CD4-positive, alpha-beta T cell treated with Interleukin-1 beta for 1 hour (primary cell): ENCODE results near the gene GSTT2B.
"Not testable (repeated sequence)": the region's sequence is repeated elsewhere in the genome, so short reads cannot be mapped to it uniquely, and the experiment has no call there.

Experiments
- DNase-seq, 2 donors: peaks; one replicate each; pipeline ENCODE4 v3.0.0-alpha.2; 2020 to 2022

Gene GSTT2B

GRCh38 chr22:23961084-23961771 is at the start of gene GSTT2B:
TSS of gene GSTT2B (minus strand) at chr22:23961195. CDS start at chr22:23961131, 64 bp downstream.
- DNase-seq = not testable (repeated sequence)

- no peak for DNase-seq
Observed at GRCh38 chr22:24010018-24010391, 49.0 kb upstream of the GSTT2B start.

GRCh38 chr22:24009227-24010017 is 48.4 kb upstream of the GSTT2B start:
- DNase-seq = no peak

- DNase-seq = no peak
Observed at GRCh38 chr22:24008381-24009226, 47.6 kb upstream of the GSTT2B start.

- DNase-seq = no peak
Observed at GRCh38 chr22:24008022-24008283, 47.0 kb upstream of the GSTT2B start.

GRCh38 chr22:24007253-24008021 is 46.4 kb upstream of the GSTT2B start:
- DNase-seq = no peak

GRCh38 chr22:24006914-24007214 is 45.9 kb upstream of the GSTT2B start:
- DNase-seq = no peak

GRCh38 chr22:24006207-24006913 is 45.4 kb upstream of the GSTT2B start:
- DNase-seq = no peak

- no peak for DNase-seq
Observed at GRCh38 chr22:24005201-24005600, 44.2 kb upstream of the GSTT2B start, which contains the start of gene GSTT4. TSS of gene GSTT4 (minus strand) at chr22:24005453. CDS start at chr22:24005356, 97 bp downstream.

- DNase-seq = no peak
Observed at GRCh38 chr22:24003887-24004286, 42.9 kb upstream of the GSTT2B start.

GRCh38 chr22:24002851-24003250 is 41.9 kb upstream of the GSTT2B start:
- no peak for DNase-seq

- no peak for DNase-seq
Observed at GRCh38 chr22:24002272-24002671, 41.3 kb upstream of the GSTT2B start.

- no peak for DNase-seq
Observed at GRCh38 chr22:24001314-24001713, 40.3 kb upstream of the GSTT2B start.

GRCh38 chr22:23999779-24000178 is 38.8 kb upstream of the GSTT2B start:
- DNase-seq = not testable (repeated sequence)

GRCh38 chr22:23997092-23997491 is 36.1 kb upstream of the GSTT2B start:
- DNase-seq = no peak

GRCh38 chr22:23993581-23994177 is 32.7 kb upstream of the GSTT2B start:
- not testable (repeated sequence) for DNase-seq

GRCh38 chr22:23993080-23993479 is 32.1 kb upstream of the GSTT2B start:
- DNase-seq = not testable (repeated sequence)

- DNase-seq = not testable (repeated sequence)
Observed at GRCh38 chr22:23989583-23990244, 28.7 kb upstream of the GSTT2B start.

- not testable (repeated sequence) for DNase-seq
Observed at GRCh38 chr22:23986538-23987178, 25.7 kb upstream of the GSTT2B start.

GRCh38 chr22:23986089-23986488 is 25.1 kb upstream of the GSTT2B start:
- DNase-seq = not testable (repeated sequence)

GRCh38 chr22:23984430-23984829 is 23.4 kb upstream of the GSTT2B start:
- DNase-seq = peak in 1 of 2 donors; percentile 36
